HG02943 (cell line): ENCODE data around the gene CPLANE2.
"Not testable (repeated sequence)": the region's sequence is repeated elsewhere in the genome, so short reads cannot be mapped to it uniquely, and the experiment has no call there.

Experiments used
- ATAC-seq: cut with Tn5 transposase; IDR thresholded peaks from one replicate; pipeline ENCODE4 v1.9.1; 2021; ENCODE audit warnings: mild to moderate bottlenecking, low read depth, moderate library complexity; ENCODE audit not compliant: unreplicated experiment

The CPLANE2 gene, protein sequence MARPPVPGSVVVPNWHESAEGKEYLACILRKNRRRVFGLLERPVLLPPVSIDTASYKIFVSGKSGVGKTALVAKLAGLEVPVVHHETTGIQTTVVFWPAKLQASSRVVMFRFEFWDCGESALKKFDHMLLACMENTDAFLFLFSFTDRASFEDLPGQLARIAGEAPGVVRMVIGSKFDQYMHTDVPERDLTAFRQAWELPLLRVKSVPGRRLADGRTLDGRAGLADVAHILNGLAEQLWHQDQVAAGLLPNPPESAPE

DNA sequence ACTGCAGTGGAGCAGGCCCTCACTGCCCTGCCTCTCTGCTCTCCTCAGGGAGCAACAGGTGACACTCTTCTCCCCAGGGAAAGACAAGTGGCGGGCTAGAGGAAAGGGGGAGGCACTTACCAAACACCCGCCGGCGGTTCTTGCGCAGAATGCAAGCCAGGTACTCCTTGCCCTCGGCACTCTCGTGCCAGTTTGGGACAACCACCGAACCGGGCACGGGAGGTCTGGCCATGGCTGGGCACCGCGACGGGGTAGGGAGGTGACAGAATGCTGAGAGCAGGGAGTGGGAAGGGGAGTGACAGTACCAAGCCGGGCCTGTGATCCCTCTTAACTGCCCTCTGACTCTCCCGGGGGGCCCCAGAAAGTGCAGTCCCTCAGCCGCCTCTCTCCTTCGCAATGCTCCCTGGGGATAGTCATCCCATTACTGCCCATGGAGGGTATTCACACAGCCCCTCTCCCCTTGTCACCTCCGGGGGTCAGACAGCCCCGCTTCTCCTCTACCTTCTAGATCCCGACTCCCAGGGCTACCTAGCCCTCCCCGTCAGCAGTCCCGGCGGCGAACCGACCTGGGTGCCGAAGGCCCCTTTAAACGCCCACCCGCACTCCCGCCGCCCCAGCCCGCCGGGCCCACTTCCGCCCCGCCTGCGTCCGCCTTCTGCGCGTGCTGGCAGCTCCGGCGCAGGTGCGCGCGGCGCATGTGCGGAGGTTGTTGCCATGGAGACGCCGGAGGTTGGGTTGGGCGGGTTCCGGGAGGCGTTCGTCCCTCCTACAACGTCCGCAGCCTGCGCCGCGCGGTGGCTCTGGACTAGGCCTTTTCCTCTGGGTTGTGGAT, at the start of gene CPLANE2:
Gene CPLANE2 (minus strand): TSS at position 673 of the 832 bp plus-strand sequence. CDS start 441 bp downstream, at position 232.
- peak; percentile 75 for ATAC-seq

GRCh38 chr1:16286122-16286521, 49.1 kb upstream of the CPLANE2 start:
- no peak for ATAC-seq

- no peak for ATAC-seq
Measured at GRCh38 chr1:16281765-16282164, 44.8 kb upstream of the CPLANE2 start.

GRCh38 chr1:16279186-16279585, 42.2 kb upstream of the CPLANE2 start:
- ATAC-seq, result no peak

- no peak for ATAC-seq
Measured at GRCh38 chr1:16276302-16277030, 39.5 kb upstream of the CPLANE2 start.

DNA sequence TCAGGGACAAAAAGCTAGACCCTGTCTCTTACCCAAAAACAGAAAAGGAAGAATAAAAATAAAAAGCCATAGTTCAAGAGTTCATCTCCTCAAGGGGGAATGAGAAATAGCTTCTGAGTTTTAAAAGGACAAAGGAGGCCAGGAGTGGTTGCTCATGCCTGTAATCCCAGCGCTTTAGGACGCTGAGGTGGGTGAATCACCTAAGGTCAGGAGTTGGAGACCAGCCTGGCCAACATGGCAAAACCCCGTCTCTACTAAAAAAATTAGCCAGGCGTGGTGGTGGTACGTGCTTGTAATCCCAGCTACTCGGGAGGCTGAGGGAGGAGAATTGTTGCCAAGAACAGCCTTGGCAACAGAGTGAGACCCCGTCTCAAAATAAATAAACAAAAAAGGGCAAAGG, 38.6 kb upstream of the CPLANE2 start:
- ATAC-seq, result no peak

- ATAC-seq, result no peak
Measured at GRCh38 chr1:16267690-16268180, 30.8 kb upstream of the CPLANE2 start.

GRCh38 chr1:16266411-16267118, 29.6 kb upstream of the CPLANE2 start:
- ATAC-seq, result no peak

DNA sequence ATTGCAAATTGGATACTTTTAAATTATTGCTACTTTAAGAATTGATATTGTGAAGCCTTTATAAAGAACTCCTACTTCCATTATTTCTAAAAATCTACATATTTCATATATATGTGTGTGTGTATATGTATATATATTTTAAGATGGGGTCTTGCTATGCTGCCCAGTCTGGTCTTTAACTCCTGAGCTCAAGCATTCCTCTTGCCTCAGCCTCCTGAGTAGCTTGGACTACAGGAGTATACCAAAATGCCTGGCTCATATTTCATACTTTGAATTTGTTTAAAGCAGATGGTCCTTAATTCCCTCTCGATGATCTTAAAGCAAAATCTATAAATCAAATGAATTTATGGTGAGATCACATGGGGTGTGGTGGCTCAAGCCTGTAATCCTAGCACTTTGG, 25.1 kb upstream of the CPLANE2 start:
- no peak for ATAC-seq

- ATAC-seq, result no peak
Measured at GRCh38 chr1:16260814-16261213, 23.8 kb upstream of the CPLANE2 start.

- no peak for ATAC-seq
Measured at GRCh38 chr1:16258591-16259135, 21.7 kb upstream of the CPLANE2 start.

GRCh38 chr1:16257968-16258367, 21.0 kb upstream of the CPLANE2 start:
- no peak for ATAC-seq

GRCh38 chr1:16257556-16257955, 20.6 kb upstream of the CPLANE2 start:
- ATAC-seq, result not testable (repeated sequence)

- ATAC-seq, result no peak
Measured at GRCh38 chr1:16256478-16256877, 19.5 kb upstream of the CPLANE2 start.

- ATAC-seq, result no peak
Measured at GRCh38 chr1:16254263-16254928, 17.4 kb upstream of the CPLANE2 start.

- ATAC-seq, result no peak
Measured at GRCh38 chr1:16253332-16253922, 16.4 kb upstream of the CPLANE2 start.

GRCh38 chr1:16252912-16253311, 15.9 kb upstream of the CPLANE2 start:
- no peak for ATAC-seq

DNA sequence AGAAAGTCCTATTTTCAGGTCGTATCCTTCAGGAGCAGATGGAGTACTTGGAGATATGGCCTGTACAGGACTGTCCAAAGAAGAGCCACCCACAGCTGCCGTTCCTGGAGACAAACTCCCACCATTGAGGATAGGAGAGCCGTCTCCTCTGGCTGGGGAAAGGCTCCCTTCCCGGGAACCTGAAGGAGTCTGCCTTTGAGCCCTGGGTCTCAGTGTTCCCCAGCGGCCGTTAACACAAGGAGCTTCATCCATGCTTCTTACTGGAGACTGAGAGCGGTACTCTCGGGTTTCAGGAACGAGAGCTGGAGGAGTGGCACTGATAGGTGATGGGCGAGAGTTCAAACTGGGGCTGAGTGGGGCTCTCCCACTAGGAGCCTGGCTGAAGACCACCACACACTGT, 14.4 kb upstream of the CPLANE2 start:
- no peak for ATAC-seq

DNA sequence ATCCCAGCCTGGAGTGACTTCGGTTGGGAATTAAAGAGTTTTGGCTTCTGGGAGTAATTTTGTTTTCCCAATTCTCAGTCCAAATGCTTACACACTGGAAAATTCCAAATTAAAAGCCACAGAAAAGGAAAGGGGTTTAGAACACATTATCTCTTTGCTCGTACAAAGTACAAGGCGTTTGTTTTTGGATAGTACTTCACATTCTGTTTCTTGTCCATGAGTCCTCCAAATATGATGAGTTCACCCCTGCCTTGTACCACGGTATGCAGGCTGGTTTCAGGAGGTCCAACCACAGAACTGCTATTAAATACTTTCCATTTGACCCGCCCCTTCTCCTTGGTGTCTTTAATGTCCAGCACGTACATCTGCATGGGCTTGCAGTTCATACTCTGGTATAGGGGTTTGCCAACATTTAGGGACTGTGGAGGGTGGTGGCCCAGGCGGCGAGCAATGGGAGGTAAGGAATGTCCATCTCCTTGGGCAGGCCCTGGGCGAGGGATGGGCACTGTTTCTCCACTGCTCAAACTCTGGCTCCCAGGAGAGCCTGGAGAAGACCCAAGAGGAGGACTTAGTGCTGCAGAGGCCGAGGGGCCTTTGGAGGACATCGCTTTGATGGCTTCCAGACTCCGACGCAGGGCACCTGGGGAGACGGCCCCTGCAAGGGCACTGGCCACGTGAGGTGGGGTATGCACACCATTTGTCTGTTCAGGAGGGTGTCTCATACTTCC, 13.7 kb upstream of the CPLANE2 start:
- no peak for ATAC-seq
